CD8-positive, alpha-beta memory T cell (primary cell): ENCODE measurements around the gene HSPG2. TPM values are rescaled to one million over a fixed set of nuclear protein-coding genes. Genes with fewer than 3 reads are reported as not detected.
A peak's percentile ranks its signal among the peaks of the same experiment; 100 is the strongest.

Experiments used
- CTCF ChIA-PET: fragments of 350-600 bp; sonication (Branson Sonifier 250); formaldehyde crosslinking; loops from one replicate; lab custom pipeline; 2021; ENCODE audit warnings: antibody characterized with exemption; lab: Charles Lee
- POLR2A ChIA-PET: fragments of 350-600 bp; sonication (Branson Sonifier 250); formaldehyde crosslinking; loops from one replicate; lab custom pipeline; 2021; ENCODE audit warnings: antibody characterized with exemption; lab: Charles Lee
- DNase-seq, 5 donors: peaks; one replicate each; pipeline versions ENCODE4 v3.0.0 to v3.0.0-alpha.2; 2020 to 2022; ENCODE audit warnings: mixed read lengths in 1 of 5
- H3K27ac ChIP-seq: one replicate; pipeline ENCODE4 v1.7.0; 2013; ENCODE audit warnings: low read depth, mild to moderate bottlenecking, low read length, moderate library complexity
- H3K27me3 ChIP-seq: 2 replicates; pipeline ENCODE4 v1.7.0; 2013; ENCODE audit warnings: low read length, mild to moderate bottlenecking; ENCODE audit not compliant: insufficient read depth, poor library complexity, severe bottlenecking
- H3K36me3 ChIP-seq: 2 replicates; pipeline ENCODE4 v1.7.0; 2013; ENCODE audit warnings: mild to moderate bottlenecking, low read length, moderate library complexity; ENCODE audit not compliant: insufficient read depth
- H3K4me1 ChIP-seq: 2 replicates; pipeline ENCODE4 v1.7.0; 2013; ENCODE audit warnings: mild to moderate bottlenecking, low read length, moderate library complexity; ENCODE audit not compliant: insufficient read depth
- H3K4me3 ChIP-seq: 2 replicates; pipeline ENCODE4 v1.7.0; 2013; ENCODE audit warnings: mild to moderate bottlenecking, low read length
- H3K9me3 ChIP-seq: 2 replicates; pipeline ENCODE4 v1.7.0; 2013; ENCODE audit warnings: mild to moderate bottlenecking, low read length
- H3K27ac Mint-ChIP-seq, 8 donors: one replicate each; pipeline ENCODE4 v1.8.0; 2020 to 2021; ENCODE audit warnings: mixed read lengths in 8 of 8, mild to moderate bottlenecking in 6 of 8, inconsistent platforms in 3 of 8, moderate library complexity in 3 of 8
- H3K27me3 Mint-ChIP-seq, 2 donors: one replicate each; pipeline ENCODE4 v1.8.0; 2020 to 2021; ENCODE audit warnings: mixed read lengths in 2 of 2, mild to moderate bottlenecking in 1 of 2, moderate library complexity in 1 of 2
- H3K36me3 Mint-ChIP-seq, 3 donors: one replicate each; pipeline ENCODE4 v1.8.0; 2020 to 2021; ENCODE audit warnings: mixed read lengths in 3 of 3, inconsistent platforms in 1 of 3, mild to moderate bottlenecking in 1 of 3
- H3K4me1 Mint-ChIP-seq, 3 donors: one replicate each; pipeline ENCODE4 v1.8.0; 2020 to 2021; ENCODE audit warnings: mixed read lengths in 3 of 3, inconsistent platforms in 1 of 3, mild to moderate bottlenecking in 1 of 3
- H3K4me3 Mint-ChIP-seq, 7 donors: one replicate each; pipeline ENCODE4 v1.8.0; 2020 to 2021; ENCODE audit warnings: mixed read lengths in 7 of 7, mild to moderate bottlenecking in 6 of 7, moderate library complexity in 4 of 7, inconsistent platforms in 2 of 7
- H3K9me3 Mint-ChIP-seq, 5 donors: one replicate each; pipeline ENCODE4 v1.8.0; 2020 to 2022; ENCODE audit warnings: mixed read lengths in 5 of 5, mild to moderate bottlenecking in 3 of 5, moderate library complexity in 2 of 5, inconsistent platforms in 1 of 5
- polyA plus RNA-seq: library from polyadenylated mRNA; unstranded; fragments of 300-500 nt; fragmentation: Illumina TruSeq; gene quantifications from one replicate; pipeline ENCODE4 v1.2.3, GENCODE V29; 2021
- total RNA-seq, 2 experiments: library from RNA; stranded (reverse); gene quantifications; one replicate each; pipeline ENCODE4 v1.2.3, GENCODE V29; 2021

The HSPG2 gene
- total and polyA plus RNA-seq, 3 experiments from 2014 or later: 0.24 to 0.72 TPM; not detected in 1

GRCh38 chr1:21840981-21841380 lies 96.1 kb downstream of the HSPG2 start:
- no peaks in the 10 kb centered on the region for H3K4me1 Mint-ChIP-seq
- CTCF ChIA-PET: no interaction called here

GRCh38 chr1:21839337-21840037 lies 97.6 kb downstream of the HSPG2 start:
- H3K36me3 ChIP-seq: no peaks in the 10 kb centered on the region
- H3K4me3 Mint-ChIP-seq: no peak overlapping the region
- H3K27ac Mint-ChIP-seq: no peak overlapping the region
- H3K4me1 Mint-ChIP-seq: no peaks in the 10 kb centered on the region
- no peak overlapping the region for H3K4me3 ChIP-seq
- CTCF ChIA-PET: no interaction called here
- no peaks in the 10 kb centered on the region for H3K9me3 ChIP-seq
- no peaks in the 10 kb centered on the region for H3K27me3 ChIP-seq
- H3K27ac ChIP-seq: no peak overlapping the region
- POLR2A ChIA-PET: no interaction called here
- DNase-seq: no peak
- no peaks in the 10 kb centered on the region for H3K4me1 ChIP-seq
- H3K27me3 Mint-ChIP-seq: no peaks in the 10 kb centered on the region
- H3K36me3 Mint-ChIP-seq: peaks cover 0 to 5% (median 3%) of the 10 kb centered on the region in 3 donors
- H3K9me3 Mint-ChIP-seq: peaks cover 0 to 6% (median 2%) of the 10 kb centered on the region in 5 donors

More at GRCh38 chr1:21840981-21841380, 96.1 kb downstream of the HSPG2 start:
- Histone ChIP-seq H3K36me3 (no peaks in the 10 kb centered on the region), H3K4me3 (no peak overlapping the region), H3K27ac (no peak overlapping the region), H3K27me3 (no peaks in the 10 kb centered on the region), H3K9me3 (no peaks in the 10 kb centered on the region), H3K4me1 (no peaks in the 10 kb centered on the region)
- Mint-ChIP-seq H3K27ac (peak overlapping the region in 1 of 8 donors; percentile 34), H3K9me3 (no peaks in the 10 kb centered on the region), H3K36me3 (no peaks in the 10 kb centered on the region), H3K4me3 (no peak overlapping the region), H3K27me3 (no peaks in the 10 kb centered on the region)
- DNase-seq: no peak
- POLR2A ChIA-PET: no interaction called here

GRCh38 chr1:21838359-21839157 lies 98.6 kb downstream of the HSPG2 start:
- Histone ChIP-seq H3K36me3 (no peaks in the 10 kb centered on the region), H3K9me3 (no peaks in the 10 kb centered on the region), H3K4me3 (no peak overlapping the region), H3K27me3 (no peaks in the 10 kb centered on the region), H3K4me1 (no peaks in the 10 kb centered on the region), H3K27ac (no peak overlapping the region)
- Mint-ChIP-seq H3K9me3 (peaks cover 0 to 13% (median 9%) of the 10 kb centered on the region in 5 donors), H3K27me3 (no peaks in the 10 kb centered on the region), H3K4me3 (no peak overlapping the region), H3K27ac (no peak overlapping the region), H3K4me1 (no peaks in the 10 kb centered on the region), H3K36me3 (peaks cover 3 to 5% (median 3%) of the 10 kb centered on the region in 3 donors)
- no peak for DNase-seq
- ChIA-PET CTCF (interaction anchor here (1.0 kb wide), 1 partner anchor 125 kb away, joined by 3 read pairs; no protein-coding TSS in a partner anchor), POLR2A (no interaction called here)

- Mint-ChIP-seq H3K4me1 (no peaks in the 10 kb centered on the region), H3K27me3 (peaks cover 0 to 2% of the 10 kb centered on the region in 2 donors), H3K27ac (no peak overlapping the region), H3K9me3 (peaks cover 4 to 16% (median 10%) of the 10 kb centered on the region in 5 donors), H3K4me3 (no peak overlapping the region), H3K36me3 (peaks cover 3 to 5% (median 3%) of the 10 kb centered on the region in 3 donors)
- H3K4me3 ChIP-seq: no peak overlapping the region
- DNase-seq: no peak
- H3K4me1 ChIP-seq: no peaks in the 10 kb centered on the region
- H3K27ac ChIP-seq: no peak overlapping the region
- no peaks in the 10 kb centered on the region for H3K27me3 ChIP-seq
- CTCF ChIA-PET: no interaction called here
- no peaks in the 10 kb centered on the region for H3K36me3 ChIP-seq
- POLR2A ChIA-PET: no interaction called here
- no peaks in the 10 kb centered on the region for H3K9me3 ChIP-seq
These were observed 99.6 kb downstream of the HSPG2 start for GRCh38 chr1:21837476-21837875.

- Mint-ChIP-seq H3K27me3 (peaks cover 0 to 2% of the 10 kb centered on the region in 2 donors), H3K9me3 (peaks cover 4 to 16% (median 10%) of the 10 kb centered on the region in 5 donors), H3K27ac (no peak overlapping the region), H3K36me3 (peaks cover 3 to 9% (median 3%) of the 10 kb centered on the region in 3 donors), H3K4me1 (no peaks in the 10 kb centered on the region), H3K4me3 (no peak overlapping the region)
- Histone ChIP-seq H3K27ac (no peak overlapping the region), H3K9me3 (no peaks in the 10 kb centered on the region), H3K4me3 (no peak overlapping the region), H3K4me1 (no peaks in the 10 kb centered on the region), H3K36me3 (no peaks in the 10 kb centered on the region), H3K27me3 (no peaks in the 10 kb centered on the region)
- ChIA-PET CTCF (no interaction called here), POLR2A (no interaction called here)
- no peak for DNase-seq
These were observed 100.4 kb downstream of the HSPG2 start for GRCh38 chr1:21836729-21837128.

- Mint-ChIP-seq H3K4me1 (no peaks in the 10 kb centered on the region), H3K4me3 (no peak overlapping the region), H3K36me3 (peaks cover 3 to 9% (median 3%) of the 10 kb centered on the region in 3 donors), H3K27ac (no peak overlapping the region), H3K27me3 (peaks cover 0 to 2% of the 10 kb centered on the region in 2 donors), H3K9me3 (peaks cover 4 to 16% (median 10%) of the 10 kb centered on the region in 5 donors)
- H3K4me1 ChIP-seq: no peaks in the 10 kb centered on the region
- no peaks in the 10 kb centered on the region for H3K27me3 ChIP-seq
- POLR2A ChIA-PET: no interaction called here
- no peak for DNase-seq
- no peaks in the 10 kb centered on the region for H3K36me3 ChIP-seq
- H3K4me3 ChIP-seq: no peak overlapping the region
- H3K9me3 ChIP-seq: no peaks in the 10 kb centered on the region
- CTCF ChIA-PET: no interaction called here
- no peak overlapping the region for H3K27ac ChIP-seq
These were observed 101.1 kb downstream of the HSPG2 start for GRCh38 chr1:21836010-21836409.

GRCh38 chr1:21834666-21835065 lies 102.4 kb downstream of the HSPG2 start:
- H3K9me3 Mint-ChIP-seq: peaks cover 4 to 16% (median 10%) of the 10 kb centered on the region in 5 donors
- POLR2A ChIA-PET: no interaction called here
- no peaks in the 10 kb centered on the region for H3K36me3 ChIP-seq
- peaks cover 0 to 4% of the 10 kb centered on the region in 2 donors for H3K27me3 Mint-ChIP-seq
- H3K9me3 ChIP-seq: no peaks in the 10 kb centered on the region
- no peak for DNase-seq
- H3K27ac ChIP-seq: no peak overlapping the region
- no peaks in the 10 kb centered on the region for H3K27me3 ChIP-seq
- H3K27ac Mint-ChIP-seq: no peak overlapping the region
- no peak overlapping the region for H3K4me3 Mint-ChIP-seq
- no peak overlapping the region for H3K4me3 ChIP-seq
- peaks cover 3 to 9% (median 3%) of the 10 kb centered on the region in 3 donors for H3K36me3 Mint-ChIP-seq
- no peaks in the 10 kb centered on the region for H3K4me1 Mint-ChIP-seq
- CTCF ChIA-PET: no interaction called here
- no peaks in the 10 kb centered on the region for H3K4me1 ChIP-seq

- ChIA-PET POLR2A (no interaction called here), CTCF (no interaction called here)
- peaks cover 4 to 16% (median 10%) of the 10 kb centered on the region in 5 donors for H3K9me3 Mint-ChIP-seq
- H3K27me3 Mint-ChIP-seq: peaks cover 0 to 4% of the 10 kb centered on the region in 2 donors
- no peaks in the 10 kb centered on the region for H3K9me3 ChIP-seq
- no peak overlapping the region for H3K27ac Mint-ChIP-seq
- peaks cover 3 to 9% (median 3%) of the 10 kb centered on the region in 3 donors for H3K36me3 Mint-ChIP-seq
- no peaks in the 10 kb centered on the region for H3K36me3 ChIP-seq
- no peaks in the 10 kb centered on the region for H3K4me1 Mint-ChIP-seq
- H3K4me3 Mint-ChIP-seq: no peak overlapping the region
- no peaks in the 10 kb centered on the region for H3K27me3 ChIP-seq
- H3K4me3 ChIP-seq: no peak overlapping the region
- DNase-seq: no peak
- H3K27ac ChIP-seq: no peak overlapping the region
- H3K4me1 ChIP-seq: no peaks in the 10 kb centered on the region
These were observed 103.0 kb downstream of the HSPG2 start for GRCh38 chr1:21834094-21834493.
